HG03565 (cell line): ENCODE results near the gene DGKZ.
A peak's percentile ranks its signal among the peaks of the same experiment; 100 is the strongest.

ENCODE experiments used
- ATAC-seq: cut with Tn5 transposase; IDR thresholded peaks from one replicate; pipeline ENCODE4 v1.9.1; 2021; ENCODE audit warnings: mild to moderate bottlenecking, moderate library complexity; ENCODE audit not compliant: unreplicated experiment

DGKZ gene

DNA sequence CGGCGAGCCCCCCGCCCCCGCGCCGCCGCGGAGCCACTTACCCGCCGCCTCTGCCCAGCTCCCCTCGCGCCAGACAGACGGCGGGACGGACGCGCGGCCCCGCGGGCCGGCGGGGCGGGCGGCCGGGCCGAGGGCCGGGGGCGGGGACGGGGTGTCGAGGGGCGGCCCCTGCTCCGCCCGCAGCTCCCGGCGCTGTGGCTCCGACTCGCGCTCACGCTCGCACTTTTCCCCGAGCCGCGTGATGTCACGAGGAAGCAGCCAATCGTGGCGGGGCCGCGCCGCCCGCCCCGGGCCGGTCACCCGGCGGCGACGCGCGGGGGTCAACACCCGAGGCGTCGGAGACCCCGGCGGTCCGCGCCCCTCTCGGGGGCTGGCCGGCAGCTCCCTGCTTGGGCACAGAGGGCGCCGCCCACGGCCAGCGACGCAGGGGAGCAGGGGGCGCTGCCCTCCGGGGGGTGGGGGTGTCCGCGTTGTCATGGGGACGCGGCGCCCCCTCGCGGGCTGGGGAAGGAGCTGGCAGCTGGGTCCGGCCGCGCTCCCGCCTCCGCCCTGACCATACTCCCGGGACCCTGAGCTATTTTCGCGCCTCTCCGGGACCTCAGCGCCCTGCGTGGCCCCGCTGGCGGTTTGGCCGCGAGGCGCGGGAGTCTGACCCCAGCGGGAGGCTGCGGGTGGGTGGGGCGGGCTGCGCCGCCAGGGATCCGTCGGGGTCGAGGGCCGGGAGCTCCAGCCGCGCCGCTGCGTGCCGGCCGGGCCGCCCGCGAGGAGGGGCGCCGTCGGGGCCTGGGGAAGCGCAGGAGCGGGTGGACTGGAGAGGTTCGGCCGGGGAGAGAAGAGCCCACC, 44.5 kb downstream of the DGKZ start, which contains the start of gene CHRM4:
Gene CHRM4, minus strand, starts transcription at position 199 of the 843 bp plus-strand sequence. CDS start 5,219 bp downstream, outside the sequence.
- ATAC-seq, result no peak

DNA sequence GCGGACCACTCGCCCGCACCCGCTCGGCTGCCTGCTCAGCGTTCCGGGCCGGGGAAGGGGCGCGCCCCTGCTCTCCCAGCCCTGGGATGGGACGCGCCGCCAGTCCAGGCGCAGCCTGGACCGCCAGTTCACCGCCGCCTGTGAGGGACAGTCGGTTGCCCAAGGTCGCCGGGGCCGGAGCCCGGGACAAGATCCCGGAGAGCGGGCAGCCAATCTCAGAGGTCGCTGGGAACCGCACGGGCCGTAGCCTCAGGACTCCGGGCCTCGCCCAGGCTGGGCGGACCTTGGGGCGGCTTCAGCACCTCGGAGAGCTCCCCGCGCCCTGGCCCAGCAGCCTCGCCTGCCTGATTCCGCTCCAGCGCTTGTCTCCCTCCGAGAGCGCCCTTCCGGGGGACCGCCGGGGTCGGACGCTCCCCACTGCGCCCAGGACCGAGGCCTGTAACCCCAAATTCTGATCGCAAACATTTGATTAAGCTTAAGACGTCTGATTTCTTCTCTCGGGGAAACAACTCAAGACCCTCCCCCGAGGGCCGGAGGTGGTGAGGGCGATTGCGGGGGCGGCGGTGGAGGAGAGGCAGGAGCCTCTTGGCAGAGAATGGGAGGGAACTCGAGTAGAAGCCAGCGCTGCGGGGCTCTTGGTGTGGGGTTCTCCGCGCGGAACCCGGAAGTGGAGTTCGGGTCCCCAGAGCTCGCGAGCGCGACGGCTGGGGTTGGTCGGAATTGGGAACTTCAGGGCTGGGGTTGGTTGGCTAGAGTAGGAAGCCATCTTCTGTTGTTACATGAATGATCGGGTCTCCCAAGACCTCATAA, 45.4 kb downstream of the DGKZ start:
- peak; percentile 47 for ATAC-seq

DNA sequence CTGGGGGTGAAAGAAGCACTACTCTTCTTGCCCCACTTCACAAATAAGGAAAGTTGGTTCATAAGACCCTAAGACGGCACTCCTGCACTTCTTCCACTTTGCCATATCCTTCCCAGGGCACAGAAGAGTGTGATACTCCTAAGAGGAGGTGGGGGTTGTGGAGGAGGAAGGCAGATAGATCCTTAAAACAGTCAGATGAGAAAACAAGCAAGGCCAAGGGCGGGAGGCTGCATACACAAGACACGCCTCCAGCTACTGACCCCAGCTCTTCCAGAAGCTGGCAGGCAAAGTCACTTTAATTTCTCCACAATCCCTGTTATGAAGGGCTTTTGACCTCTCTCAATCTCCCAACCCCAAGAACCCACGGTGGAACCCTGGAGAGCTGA, 46.0 kb downstream of the DGKZ start:
- ATAC-seq, result no peak

DNA sequence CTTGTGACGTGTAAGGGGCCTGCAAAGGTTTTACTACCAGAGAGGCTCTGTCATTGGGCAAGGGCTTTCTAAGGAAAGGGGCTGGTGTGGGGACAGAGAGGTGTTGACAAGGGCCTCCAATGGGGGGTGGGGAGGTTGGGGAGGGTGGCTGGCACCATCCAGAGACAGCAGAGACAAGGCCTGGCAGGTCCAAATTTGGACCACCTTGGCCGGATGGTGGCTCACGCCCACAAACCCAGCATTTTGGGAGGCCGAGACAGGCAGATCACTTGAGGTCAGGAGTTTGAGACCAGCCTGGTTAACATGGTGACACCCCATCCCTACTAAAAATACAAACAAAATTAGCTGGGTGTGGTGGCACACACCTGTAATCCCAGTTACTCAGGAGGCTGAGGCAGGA, 46.5 kb downstream of the DGKZ start:
- ATAC-seq, result no peak

DNA sequence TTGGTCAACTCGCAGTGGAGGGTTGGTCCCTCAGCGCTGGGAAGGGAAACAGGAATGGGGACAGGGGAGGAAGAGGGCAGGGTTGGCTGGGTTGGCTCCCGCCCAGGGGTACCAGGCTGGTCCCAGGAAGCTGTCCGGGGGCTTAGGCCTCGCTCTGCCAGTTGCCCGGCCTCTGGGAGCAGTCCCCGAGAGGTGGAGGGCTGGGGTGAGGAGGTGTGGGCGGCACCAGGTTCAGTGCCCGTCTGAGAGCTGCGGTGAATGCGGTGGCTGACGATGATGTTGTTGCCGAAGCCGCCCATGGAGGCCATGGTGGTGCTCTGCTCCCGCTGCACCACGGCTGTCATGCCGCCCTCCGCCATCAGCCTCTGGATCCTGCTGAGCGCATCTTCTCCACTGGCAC, 50.3 kb downstream of the DGKZ start:
- ATAC-seq, result no peak

DNA sequence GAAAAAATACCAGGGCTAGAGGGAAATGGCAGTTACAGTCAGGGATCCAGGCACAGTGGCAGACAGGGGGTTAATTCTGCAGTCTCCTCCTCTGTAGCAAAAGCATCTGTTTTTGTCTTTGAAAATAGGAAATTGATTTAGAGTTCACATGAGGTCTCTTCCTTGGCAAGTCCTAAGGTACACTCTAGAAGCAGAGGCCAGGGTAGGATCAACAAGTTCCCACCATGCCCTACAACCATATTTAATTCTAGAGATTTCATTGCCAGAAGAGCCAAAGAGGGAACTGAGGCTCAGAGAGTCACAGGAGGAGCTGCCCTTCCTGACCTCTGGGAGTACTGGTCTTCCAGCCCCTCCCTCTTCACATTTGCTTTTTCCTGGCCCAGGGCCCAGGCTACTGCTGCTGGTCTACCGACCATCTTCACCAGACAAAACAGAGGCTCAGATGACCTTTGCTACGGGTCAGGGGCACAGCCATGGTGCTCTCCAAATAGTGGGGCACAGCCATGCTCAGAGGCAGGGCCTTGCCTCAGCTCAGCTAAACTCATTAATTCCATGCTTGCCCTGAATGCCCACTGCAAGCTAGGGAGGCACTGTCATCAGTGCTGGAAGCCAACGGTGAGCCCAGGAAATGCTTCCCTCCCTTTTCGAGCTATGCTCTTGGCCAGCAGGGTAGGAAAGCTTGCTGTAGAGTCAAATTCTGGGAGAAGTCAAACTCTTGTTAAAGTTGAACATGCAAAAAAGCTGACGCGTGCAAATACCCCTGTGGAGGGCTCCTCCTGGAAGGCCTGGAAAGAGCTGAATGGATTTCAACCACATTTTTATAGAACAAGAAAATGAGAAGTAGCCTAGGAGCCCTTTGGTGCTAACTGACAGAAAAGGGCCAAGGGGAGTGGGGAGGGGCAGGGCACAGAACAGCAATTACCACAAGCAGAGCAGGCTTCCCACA, 56.0 kb downstream of the DGKZ start:
- no peak for ATAC-seq

DNA sequence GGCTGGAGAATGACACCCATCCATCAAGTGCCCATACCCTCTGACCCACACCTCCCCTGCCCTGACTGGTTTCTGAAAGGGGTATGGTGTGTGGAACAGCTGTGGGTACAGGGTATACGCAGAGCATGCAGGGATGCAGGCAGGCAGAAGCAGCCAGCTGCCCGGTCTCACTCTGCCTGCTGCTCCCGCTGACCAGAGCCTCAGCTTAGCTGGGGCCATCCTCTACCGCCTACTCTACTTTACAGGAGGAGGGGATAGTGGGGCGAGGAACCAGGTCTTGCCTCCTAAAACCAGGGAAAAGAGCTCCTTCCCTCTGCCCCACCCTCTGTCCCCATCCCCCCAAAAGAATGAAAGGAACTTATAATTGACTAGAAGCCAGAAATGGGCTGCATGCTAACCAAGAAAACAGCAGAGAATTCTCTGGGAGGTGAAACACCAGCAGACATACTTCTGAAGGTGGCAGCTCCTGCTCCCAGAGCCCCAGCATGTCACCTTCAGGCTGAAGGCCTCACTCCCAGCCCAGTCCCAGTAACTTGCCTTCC, 57.3 kb downstream of the DGKZ start:
- no peak for ATAC-seq

DNA sequence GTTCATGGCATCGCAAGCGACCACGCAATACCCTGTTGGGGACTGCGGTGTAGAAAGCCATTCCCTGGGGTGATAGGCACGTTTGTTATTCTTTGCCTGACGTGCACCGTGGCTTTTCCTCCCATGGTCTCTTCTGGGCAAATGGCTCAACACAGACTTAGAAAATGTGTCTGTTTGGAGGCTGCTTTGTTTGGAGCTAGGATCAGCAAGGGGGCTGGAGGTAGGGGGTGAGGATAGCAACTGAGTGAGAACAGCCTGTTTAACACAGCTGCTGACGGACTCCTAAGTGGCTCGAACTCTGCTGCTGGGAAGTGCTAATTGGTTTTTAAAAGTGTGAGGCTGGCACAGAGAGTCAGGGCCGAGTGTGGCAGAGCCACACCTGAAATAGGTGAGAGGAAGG, 60.4 kb downstream of the DGKZ start:
- no peak for ATAC-seq

DNA sequence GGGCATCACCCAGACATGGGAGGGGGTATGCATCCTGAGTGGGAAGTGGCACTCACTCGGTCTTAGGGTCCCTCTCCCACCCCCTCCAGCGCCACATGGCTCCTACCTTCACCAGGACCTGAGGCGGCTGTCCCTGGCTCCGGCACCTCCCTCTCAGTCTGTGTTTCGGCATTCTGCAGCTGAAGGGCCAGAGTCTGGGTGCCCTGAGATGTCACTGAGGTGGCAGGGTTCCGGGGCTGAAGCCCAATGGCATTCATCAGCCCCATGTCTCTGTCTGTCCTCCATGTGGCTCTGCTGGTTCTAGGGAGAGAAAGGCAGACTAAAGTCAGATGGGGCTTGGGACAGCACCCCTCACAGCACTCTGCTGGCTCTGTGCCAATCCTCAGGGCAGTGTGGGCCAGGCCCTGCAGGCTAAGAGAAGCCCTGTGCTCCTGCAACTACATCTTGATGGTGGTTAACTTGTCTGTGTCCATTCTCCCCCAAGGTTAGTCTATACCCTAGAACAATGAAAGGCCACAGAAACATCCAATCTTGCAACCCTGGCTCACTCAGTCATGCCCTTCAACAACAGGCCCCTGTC, 61.2 kb downstream of the DGKZ start:
- ATAC-seq, result no peak

DNA sequence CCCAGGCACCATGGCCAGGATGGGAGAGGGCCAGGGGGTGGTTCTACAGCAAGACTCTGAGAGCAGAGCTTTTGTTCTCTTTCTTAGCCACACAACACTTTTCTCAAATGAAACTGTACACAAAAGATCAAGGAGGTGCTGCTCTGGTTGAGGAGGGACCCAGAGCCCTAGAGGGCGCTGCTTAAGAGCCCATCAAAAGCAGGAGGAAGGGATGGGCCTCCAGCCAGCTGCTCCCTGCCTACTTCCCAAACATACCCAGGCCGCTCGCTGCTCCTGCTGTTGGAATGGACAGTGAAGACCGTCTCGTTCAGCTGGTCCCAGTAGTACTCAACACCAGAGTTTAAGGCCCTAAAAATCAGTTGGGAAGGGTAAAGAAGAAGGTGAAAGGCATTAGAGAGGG, 62.8 kb downstream of the DGKZ start:
- ATAC-seq, result no peak

DNA sequence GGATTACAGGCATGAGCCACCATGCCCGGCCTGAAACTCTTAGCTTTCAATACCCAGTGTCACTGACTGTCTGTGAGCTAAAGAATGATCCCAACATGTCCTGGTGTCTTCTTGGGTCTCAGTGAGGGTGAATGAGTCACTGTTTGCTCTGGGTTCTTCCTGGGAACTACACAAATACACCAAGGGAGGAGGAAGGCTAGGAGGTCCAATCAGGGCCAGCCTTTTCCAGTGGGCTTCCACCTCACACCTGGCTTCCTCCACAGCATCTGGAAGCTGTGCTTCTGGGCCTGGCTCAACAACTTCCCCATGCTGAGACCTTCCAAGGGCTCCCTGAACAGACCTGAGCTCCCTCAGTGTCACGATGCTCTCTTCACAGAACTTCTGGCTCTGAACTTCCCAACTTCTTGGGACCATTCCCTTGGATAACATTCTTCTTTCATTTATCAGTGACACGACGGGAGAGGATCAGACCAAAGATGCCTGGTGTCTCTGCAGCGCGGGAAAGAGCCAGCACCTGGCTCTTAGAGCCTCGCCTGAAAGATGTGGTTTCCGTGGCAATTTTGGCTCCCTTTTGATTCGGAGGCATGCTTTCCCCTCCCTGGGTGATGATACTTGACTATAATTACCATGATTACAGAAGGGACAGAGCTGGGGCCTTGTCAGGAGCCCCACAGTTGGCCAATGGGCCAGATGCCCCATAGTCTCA, 66.7 kb downstream of the DGKZ start:
- no peak for ATAC-seq

DNA sequence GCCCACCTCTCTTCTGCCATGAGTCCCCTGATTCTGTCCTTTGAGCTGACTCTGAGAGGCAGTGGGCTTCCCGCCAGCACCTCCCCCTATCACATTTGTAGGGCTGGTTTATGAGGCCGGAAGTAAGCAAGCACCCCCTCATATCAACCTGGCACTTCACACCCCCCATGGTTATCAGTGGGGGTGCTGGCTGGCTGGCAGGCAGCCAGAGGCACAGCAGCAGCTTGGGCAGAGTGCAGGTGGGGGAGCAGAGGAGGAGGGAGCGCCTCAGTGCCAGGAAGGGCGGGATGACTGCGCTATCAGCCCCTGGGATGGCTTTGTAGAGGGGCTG, 67.2 kb downstream of the DGKZ start:
- ATAC-seq, result no peak

DNA sequence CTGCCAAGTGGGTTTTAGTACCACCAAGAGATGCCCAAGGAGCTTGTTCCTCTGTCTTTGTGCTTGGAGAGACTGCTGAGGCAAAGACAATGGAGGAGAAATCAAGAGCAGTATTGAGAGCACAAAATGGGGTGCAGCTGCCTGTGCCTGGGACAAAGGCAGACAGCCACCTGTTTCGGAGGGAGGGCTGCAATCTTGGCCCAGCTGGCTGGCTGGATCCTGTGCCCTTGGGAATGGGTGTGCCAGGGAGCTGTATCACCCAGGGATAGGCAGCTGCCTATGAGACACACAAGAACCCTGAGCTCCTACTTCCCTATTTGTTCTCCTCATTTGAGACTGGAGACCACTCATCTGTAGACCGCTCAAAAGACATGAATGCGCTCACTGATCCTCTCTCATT, 67.6 kb downstream of the DGKZ start:
- ATAC-seq, result no peak

DNA sequence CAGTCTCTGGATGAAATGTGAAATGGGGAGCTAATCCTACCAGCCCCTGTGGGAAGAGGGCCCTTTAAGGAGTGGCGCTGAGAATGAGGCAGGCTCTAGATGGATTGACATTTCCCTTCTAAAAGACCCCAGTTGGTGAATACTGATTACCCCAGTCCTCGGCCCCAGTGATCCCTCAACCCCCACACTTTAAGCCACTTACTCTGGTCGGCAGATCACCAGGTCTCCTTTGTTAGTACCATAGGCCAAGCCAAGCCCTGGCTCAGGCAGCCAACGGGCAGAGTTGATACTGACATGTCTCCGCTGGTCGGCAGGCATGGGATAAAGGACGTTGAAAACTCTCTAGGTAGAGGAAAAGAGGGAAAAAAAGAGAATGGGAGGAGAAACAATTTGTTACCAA, 70.4 kb downstream of the DGKZ start:
- ATAC-seq, result no peak

DNA sequence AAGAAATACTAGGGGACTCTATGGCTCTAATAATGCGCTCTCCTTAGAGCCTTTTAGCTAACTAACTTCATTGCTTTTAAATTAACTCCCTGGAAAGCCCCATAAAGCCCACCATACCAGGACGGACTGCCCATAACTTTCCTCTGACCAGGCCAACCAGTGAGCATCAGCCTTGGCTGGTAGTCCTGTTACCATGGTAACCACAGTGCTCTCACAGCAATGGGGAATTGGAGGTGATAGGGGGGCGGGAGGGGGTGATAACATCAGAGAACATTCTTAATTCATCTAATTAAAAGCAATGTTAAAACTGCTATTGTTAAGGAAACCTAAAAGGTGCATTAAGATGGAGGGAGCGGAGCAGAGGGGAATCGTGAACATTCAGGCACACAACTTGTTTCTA, 71.5 kb downstream of the DGKZ start:
- ATAC-seq, result no peak

DNA sequence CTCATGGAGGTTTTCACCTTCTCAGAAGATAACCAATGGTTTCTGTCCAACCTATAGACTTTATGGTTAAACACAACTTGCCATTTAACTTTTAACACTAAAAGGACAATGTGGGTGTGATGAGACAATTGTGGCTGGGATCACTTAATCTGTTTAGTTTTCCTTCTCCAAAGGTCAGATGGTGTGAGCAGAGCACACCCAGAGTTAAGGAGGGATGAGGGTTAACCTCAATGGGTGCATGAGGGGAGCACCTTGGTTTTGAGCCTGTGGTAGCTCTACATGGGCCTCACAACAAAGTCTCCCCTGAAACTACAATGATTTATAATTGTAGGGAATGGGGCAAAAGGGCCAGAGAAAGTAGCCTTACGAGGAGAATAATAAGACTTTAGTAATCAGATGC, 73.2 kb downstream of the DGKZ start:
- no peak for ATAC-seq

DNA sequence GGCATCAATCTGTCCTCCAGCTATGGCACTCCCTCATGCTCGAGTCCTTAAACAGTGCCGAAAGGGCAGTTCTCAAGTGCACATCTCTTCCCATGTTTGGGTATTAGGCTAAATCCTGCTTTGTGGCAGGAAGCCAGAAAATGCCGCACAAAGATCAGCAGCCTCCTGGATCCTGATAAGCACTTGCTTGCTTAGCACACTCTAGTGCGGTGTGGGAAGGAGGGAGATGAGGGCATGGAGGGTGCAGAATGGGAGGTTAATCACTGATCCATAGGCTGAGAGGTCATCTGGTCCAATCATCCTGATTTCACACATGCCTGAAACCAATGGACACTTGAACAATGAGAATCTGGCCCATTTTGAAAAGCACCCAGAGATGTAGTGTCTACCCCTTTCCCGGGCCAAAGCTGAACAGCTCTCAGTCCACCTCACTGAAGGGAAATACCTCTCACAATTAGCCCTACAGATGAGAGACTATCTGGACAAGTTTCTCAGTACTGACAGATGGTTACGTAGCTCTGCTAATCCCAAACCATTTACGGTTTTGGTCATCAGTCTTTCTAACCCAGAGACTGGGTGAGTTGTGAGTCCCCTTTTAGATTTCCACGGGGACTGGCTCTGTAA, 74.1 kb downstream of the DGKZ start:
- ATAC-seq, result no peak

DNA sequence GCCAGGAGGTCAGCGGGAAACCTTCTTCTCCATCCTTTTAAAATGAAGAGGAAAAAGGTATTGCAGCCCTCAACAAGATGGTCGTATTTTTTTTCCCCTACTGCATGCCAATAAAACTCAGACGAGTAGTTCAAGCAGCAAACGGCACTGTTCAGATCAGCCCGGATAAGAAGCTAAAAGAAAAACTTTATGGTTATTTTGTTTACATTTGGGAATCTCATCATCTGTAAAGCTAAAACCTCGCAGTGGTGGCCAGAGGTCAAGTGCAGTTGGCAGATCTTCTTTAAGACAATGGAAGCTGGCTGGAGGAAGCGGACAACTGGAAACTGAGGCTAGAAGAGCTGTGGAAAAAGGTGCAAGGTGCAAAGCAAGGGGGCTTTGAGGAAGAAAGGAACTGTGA, 75.3 kb downstream of the DGKZ start:
- ATAC-seq, result no peak

DNA sequence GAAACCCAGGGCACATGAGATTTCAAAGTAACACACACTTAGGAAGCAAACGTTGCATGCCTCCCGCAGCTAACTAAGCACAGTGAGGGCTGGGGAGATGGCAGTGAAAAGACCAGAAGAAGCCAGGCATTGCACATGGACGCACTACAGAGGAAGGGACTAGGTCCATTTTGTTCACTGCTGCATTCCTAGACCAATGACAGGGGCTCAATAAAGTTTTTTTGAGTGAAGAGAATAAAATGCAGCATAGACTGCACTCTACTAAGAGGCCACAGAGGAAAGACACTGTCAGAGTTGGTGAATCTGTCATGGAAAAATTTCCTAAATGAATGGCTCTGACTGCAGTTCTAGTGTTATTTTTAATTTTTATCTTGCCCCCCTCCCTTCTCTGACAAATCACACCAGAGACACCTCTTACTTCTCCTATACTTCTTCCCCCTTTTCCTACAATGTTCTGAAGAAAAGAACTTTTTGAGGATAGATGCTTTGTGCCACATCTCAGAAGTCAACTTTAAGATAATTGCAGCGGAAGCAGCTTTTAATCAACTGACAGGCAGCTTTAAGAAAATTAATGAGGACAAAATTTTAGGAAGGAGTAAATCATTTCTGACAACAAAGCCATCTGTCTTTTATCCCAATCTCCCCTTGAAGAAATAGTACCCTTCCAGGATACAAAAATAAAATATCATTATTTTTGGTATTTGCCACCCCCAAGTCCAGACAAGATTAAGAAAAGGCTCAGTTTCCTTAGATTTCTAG, 79.1 kb downstream of the DGKZ start:
- no peak for ATAC-seq
